Activated T-helper 17 cell treated with anti-CD3 and anti-CD28 coated beads, Interleukin-2, amount 50 U/mL, for 72 hours (primary cell): ENCODE results near the gene NEDD4L. TPM values are rescaled to one million over a fixed set of nuclear protein-coding genes. Genes with fewer than 3 reads are reported as not detected.

Experiments
- ATAC-seq: fragments of 150-1000 bp; cut with Tn5 transposase; replicated peaks from 2 replicates; pipeline ENCODE4 v1.10.0; 2021; ENCODE audit warnings: mild to moderate bottlenecking, moderate library complexity
- H3K27ac Mint-ChIP-seq: one replicate; pipeline ENCODE4 v1.8.0; 2022; ENCODE audit warnings: mixed read lengths
- H3K27me3 Mint-ChIP-seq: one replicate; pipeline ENCODE4 v1.8.0; 2022; ENCODE audit warnings: mixed read lengths
- H3K36me3 Mint-ChIP-seq: one replicate; pipeline ENCODE4 v1.8.0; 2022; ENCODE audit warnings: low read depth, mild to moderate bottlenecking, mixed read lengths
- H3K4me1 Mint-ChIP-seq: one replicate; pipeline ENCODE4 v1.8.0; 2022; ENCODE audit warnings: mixed read lengths
- H3K4me3 Mint-ChIP-seq: one replicate; pipeline ENCODE4 v1.8.0; 2022; ENCODE audit warnings: mild to moderate bottlenecking, mixed read lengths
- H3K9me3 Mint-ChIP-seq: one replicate; pipeline ENCODE4 v1.8.0; 2022; ENCODE audit warnings: mixed read lengths
- total RNA-seq, 2 donors: library from RNA; stranded (reverse); gene quantifications; one replicate each; pipeline ENCODE4 v1.2.3, GENCODE V29; 2022

The NEDD4L gene
- total RNA-seq, 2 donors from 2014 or later, result 6.5 to 8.0 TPM

DNA sequence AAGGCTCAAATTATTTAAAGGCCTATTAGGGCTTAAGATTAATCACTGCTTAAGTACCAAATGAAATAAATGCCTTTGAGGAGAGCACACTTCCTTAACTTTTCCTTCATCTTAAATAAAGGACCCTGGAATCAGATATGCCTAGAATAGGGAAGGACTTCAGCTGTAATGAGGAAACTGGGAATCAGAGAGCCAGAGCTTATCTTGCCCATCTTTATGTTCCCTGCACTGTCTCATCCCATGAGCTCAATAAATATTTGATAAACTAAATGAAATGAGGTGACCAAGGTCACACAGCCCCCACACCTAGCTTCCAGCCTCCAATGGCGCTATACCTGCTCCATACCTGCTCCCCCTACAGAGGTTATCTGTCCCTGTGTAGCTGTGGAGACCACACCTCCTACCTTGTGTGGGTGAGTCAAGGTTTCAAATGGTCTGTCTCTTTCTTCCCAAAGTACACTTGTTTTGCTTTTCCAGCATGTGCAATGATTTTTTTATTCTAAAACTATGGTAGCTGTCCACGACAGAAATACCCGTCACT lies 23.4 kb upstream of the NEDD4L start:
- Mint-ChIP-seq H3K27me3 (peaks cover 12% of the 10 kb centered on the region), H3K4me3 (no peak overlapping the region), H3K27ac (no peak overlapping the region), H3K9me3 (peaks cover 5% of the 10 kb centered on the region), H3K4me1 (no peaks in the 10 kb centered on the region), H3K36me3 (no peaks in the 10 kb centered on the region)
- no peak for ATAC-seq

DNA sequence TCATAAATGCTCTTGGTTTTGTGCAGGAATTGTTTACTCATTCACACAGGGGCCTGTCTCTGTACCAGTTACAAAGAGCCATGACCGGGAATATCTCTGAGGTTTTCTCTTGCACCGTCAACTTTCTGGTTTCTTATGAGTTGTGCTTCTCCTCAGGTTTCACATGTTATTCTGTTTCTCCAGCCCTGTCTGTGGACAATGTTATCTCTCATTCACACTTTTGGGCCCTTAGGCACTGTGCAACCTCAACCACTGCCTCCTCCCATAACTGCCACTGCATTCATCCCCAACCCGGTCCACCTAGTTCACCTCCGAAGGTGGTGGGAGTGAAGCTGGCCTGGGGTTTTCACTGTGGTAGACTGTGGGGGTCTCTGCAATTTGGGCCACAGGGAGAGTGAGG lies 22.5 kb upstream of the NEDD4L start:
- Mint-ChIP-seq H3K4me1 (no peaks in the 10 kb centered on the region), H3K27me3 (peaks cover 7% of the 10 kb centered on the region), H3K9me3 (no peaks in the 10 kb centered on the region), H3K4me3 (no peak overlapping the region), H3K36me3 (no peaks in the 10 kb centered on the region), H3K27ac (no peak overlapping the region)
- no peak for ATAC-seq

DNA sequence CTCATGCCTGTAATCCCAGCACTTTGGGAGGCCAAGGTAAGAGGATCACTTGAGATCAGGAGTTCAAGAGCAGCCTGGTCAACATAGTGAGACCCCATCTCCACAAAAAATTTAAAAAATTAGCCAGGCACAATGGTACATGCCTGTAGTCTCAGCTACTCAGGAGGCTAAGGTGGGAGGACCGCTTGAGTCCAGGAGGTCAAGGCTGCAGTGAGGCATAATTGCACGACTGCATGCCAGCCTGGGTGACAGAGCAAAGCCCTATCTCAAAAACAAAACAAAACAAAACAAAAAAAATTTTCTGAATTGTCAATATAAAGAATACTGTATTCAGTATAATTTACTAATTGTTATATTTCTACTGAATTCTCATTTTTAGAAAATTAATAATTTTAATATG lies 20.9 kb upstream of the NEDD4L start:
- no peaks in the 10 kb centered on the region for H3K9me3 Mint-ChIP-seq
- no peaks in the 10 kb centered on the region for H3K4me1 Mint-ChIP-seq
- H3K4me3 Mint-ChIP-seq, result no peak overlapping the region
- H3K27me3 Mint-ChIP-seq, result peaks cover 3% of the 10 kb centered on the region
- no peaks in the 10 kb centered on the region for H3K36me3 Mint-ChIP-seq
- ATAC-seq, result no peak
- H3K27ac Mint-ChIP-seq, result no peak overlapping the region

DNA sequence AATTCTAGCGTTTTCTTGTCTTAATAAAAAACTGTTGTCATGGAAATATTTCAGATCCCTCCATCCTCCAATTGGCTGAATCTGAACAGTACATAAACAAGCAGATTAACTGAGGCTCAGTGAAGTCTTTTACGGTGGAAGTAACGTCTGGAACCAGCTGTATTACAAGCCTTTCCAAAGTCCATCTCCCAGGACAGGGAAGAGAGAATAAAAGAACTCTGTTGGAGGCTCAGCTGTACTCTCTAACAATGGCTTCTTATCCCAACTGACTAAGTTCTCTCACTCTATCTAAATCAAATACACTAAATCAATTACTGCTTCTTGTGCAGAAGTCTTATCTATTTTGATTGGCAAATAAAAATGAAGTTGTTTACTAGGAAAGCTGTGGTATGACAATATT lies 19.9 kb upstream of the NEDD4L start:
- H3K9me3 Mint-ChIP-seq, result no peaks in the 10 kb centered on the region
- no peak for ATAC-seq

DNA sequence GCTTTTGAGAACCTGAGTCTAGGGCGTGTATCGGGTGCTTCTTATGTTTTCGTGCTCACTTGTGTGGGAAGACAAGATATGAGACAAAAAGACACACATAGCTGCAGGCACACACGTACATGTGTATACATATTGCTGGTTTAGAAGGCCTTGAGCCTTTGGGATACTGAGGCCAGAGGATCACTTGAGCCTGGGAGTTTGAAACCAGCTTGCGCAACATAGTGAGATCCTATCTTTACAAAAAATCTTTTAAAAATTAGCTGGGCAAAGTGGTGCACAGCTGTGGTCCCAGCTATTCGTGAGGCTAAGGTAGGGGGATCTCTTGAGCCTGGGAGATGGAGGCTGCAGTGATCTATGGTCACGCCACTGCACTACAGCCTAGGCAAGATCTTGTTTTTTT lies 18.8 kb upstream of the NEDD4L start:
- Mint-ChIP-seq H3K9me3 (no peaks in the 10 kb centered on the region), H3K4me3 (no peak overlapping the region), H3K4me1 (no peaks in the 10 kb centered on the region), H3K27me3 (peaks cover 3% of the 10 kb centered on the region), H3K27ac (no peak overlapping the region), H3K36me3 (no peaks in the 10 kb centered on the region)
- ATAC-seq, result no peak

More for the DNA sequence above, 19.9 kb upstream of the NEDD4L start:
- peaks cover 3% of the 10 kb centered on the region for H3K27me3 Mint-ChIP-seq
- no peaks in the 10 kb centered on the region for H3K4me1 Mint-ChIP-seq
- no peak overlapping the region for H3K27ac Mint-ChIP-seq
- H3K36me3 Mint-ChIP-seq, result no peaks in the 10 kb centered on the region
- H3K4me3 Mint-ChIP-seq, result no peak overlapping the region

DNA sequence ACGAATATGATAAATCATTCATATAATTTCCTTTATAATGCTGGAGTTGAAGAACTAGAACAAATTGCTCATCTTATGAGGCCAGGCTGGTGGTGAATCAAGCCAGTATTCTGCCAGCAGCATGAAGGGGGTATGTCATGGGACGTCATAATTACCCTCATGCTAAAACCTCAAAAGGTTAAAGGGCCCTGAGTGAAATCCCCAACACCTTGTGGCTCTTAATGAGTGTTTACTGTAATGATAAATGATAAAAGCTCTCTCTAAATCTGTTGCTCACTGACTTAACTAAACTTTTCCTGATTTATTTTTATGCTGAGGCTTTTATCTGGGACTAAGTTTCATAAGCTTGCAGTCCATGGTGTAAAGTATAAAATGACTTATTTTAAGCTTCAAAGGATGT lies 18.3 kb upstream of the NEDD4L start:
- H3K27ac Mint-ChIP-seq, result no peak overlapping the region
- no peaks in the 10 kb centered on the region for H3K9me3 Mint-ChIP-seq
- H3K4me1 Mint-ChIP-seq, result no peaks in the 10 kb centered on the region
- peaks cover 3% of the 10 kb centered on the region for H3K27me3 Mint-ChIP-seq
- no peak for ATAC-seq
- no peak overlapping the region for H3K4me3 Mint-ChIP-seq
- H3K36me3 Mint-ChIP-seq, result no peaks in the 10 kb centered on the region

DNA sequence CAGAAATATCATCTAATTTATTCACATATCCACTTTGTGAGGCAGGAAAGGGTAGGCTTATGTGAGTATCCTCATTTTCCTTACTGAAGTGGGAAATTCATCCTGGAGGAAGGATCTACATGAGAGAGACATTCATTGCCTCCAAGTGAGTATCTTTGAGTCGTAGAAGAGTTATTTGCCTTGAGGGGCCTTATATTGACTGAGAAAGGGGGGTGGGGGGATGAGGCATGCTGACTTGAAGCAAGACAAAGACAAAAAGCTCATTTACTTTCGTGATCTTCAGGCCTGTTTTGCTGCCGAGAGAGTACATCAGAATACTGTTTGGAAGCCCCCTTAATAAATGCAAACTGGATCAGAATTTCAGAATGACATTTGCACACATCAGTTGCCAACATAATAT lies 17.6 kb upstream of the NEDD4L start:
- ATAC-seq, result no peak
- Mint-ChIP-seq H3K4me3 (no peak overlapping the region), H3K4me1 (no peaks in the 10 kb centered on the region), H3K36me3 (no peaks in the 10 kb centered on the region), H3K27me3 (peaks cover 3% of the 10 kb centered on the region), H3K9me3 (no peaks in the 10 kb centered on the region), H3K27ac (no peak overlapping the region)

DNA sequence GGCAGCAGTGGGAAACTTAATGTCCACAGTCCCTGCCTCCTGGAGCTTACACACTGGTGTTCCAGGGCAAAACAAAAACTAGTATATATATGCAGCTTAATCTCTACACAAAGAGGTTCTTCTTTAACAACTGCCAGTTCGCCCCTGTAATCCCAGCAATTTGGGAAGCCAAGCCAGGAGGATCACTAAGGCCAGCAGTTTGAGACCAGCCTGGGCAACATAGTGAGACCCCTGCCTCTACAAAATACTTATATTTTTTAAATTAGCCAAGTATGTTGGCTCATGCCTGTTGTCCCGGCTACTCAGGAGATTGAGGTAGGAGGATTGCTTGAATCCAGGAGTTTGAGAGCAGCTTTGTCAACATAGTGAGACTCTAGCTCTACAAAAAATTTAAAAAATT lies 17.2 kb upstream of the NEDD4L start:
- no peak overlapping the region for H3K27ac Mint-ChIP-seq
- peaks cover under 1% of the 10 kb centered on the region for H3K27me3 Mint-ChIP-seq
- no peak overlapping the region for H3K4me3 Mint-ChIP-seq
- ATAC-seq, result no peak
- H3K9me3 Mint-ChIP-seq, result no peaks in the 10 kb centered on the region
- no peaks in the 10 kb centered on the region for H3K36me3 Mint-ChIP-seq
- H3K4me1 Mint-ChIP-seq, result no peaks in the 10 kb centered on the region

DNA sequence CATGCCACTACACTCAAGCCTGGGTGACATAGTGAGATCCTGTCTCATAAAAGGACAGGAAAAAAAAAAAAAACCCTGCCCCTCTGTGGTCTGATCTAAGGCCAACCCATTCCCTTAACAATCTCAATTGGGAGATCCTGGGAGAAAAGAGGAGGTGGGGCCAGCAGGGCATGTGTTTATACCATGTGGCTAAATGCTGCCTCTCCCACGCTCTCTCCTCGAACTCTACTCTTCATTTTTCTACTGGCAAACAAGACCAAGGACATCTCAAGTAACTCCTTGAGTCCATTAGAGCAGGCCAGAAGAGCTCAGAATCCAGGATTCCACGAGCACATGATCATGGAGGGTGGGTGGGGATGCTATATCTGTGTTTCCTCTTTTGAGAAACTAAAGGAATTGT lies 16.7 kb upstream of the NEDD4L start:
- H3K9me3 Mint-ChIP-seq, result no peaks in the 10 kb centered on the region

DNA sequence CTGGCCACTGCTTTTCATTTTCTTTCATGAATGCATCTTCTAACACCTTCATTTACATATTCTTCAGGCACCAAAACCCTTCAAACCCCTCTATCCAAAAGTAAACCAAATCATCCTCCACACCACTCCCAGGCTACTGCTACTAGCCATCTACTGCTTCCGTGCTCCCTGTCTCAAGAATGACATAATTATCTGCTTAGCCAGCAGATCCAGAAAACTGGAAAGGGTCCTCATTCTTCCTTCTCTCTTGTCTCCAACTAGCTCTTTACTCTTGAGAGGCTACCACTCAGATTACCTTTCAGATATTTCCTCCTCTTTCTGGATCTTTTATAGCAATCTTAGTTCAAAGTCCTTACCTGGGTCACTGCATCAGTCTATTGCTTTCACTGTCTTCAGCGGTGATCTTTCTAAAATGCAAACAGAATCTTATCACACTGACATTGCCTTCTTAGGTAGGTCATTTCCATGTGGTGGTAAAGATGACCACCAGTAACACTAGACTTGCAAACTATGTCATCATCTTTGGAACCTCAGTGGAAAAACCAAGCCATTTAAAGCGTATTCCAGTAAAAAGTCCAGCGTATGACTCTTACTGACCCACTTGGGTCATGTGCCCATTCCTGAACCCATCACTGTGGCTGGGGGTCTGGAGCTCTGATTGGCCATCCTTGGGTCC lies 15.8 kb upstream of the NEDD4L start:
- Mint-ChIP-seq H3K27ac (no peak overlapping the region), H3K9me3 (no peaks in the 10 kb centered on the region), H3K4me3 (no peak overlapping the region), H3K27me3 (peaks cover 2% of the 10 kb centered on the region), H3K36me3 (no peaks in the 10 kb centered on the region), H3K4me1 (no peaks in the 10 kb centered on the region)
- ATAC-seq, result no peak

More for the DNA sequence above, 16.7 kb upstream of the NEDD4L start:
- H3K27me3 Mint-ChIP-seq, result no peaks in the 10 kb centered on the region
- H3K4me3 Mint-ChIP-seq, result no peak overlapping the region
- H3K36me3 Mint-ChIP-seq, result no peaks in the 10 kb centered on the region
- no peaks in the 10 kb centered on the region for H3K4me1 Mint-ChIP-seq
- no peak overlapping the region for H3K27ac Mint-ChIP-seq
- ATAC-seq, result no peak

DNA sequence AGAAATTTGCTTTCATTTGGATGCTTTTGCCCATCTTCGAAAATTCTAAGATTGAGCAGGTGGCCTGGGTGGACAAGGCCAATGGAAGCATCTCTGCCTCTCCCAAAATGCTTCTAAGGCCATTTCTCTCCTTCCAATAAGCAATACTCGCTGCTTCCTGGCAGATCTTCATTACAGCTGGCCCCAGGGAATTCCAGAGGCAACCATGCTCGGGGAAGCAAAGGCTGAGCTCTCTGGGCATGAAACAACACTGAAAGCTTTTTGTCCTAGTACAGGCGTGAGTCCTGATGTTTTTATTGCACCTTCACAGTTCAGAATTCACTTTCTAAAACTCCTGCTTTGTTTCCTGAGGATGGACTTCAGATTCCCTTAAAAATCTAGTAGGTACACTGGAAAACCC lies 11.8 kb upstream of the NEDD4L start:
- no peak for ATAC-seq
- no peak overlapping the region for H3K4me3 Mint-ChIP-seq
- H3K27ac Mint-ChIP-seq, result no peak overlapping the region
- no peaks in the 10 kb centered on the region for H3K4me1 Mint-ChIP-seq
- no peaks in the 10 kb centered on the region for H3K36me3 Mint-ChIP-seq
- H3K27me3 Mint-ChIP-seq, result peaks cover 14% of the 10 kb centered on the region
- no peaks in the 10 kb centered on the region for H3K9me3 Mint-ChIP-seq

DNA sequence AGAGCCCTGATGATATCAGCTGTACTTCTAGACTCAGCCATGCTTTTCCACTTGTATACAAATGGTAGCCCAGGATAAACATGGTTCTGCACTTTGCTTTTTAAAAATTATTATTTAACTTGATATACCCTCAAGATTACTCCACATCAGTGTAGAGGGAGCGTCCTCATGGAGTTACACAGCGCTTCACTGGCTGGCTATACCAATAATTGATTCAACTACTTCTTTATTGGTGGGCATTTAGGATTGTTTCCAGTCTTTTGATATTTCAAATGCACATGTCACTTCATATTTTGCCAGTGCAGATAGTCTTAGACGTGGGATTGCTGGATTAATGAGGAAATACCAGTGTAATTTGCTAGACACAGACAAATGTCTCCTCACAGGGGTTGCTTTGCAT lies 10.8 kb upstream of the NEDD4L start:
- no peak for ATAC-seq
- H3K4me3 Mint-ChIP-seq, result no peak overlapping the region
- no peaks in the 10 kb centered on the region for H3K4me1 Mint-ChIP-seq
- H3K27me3 Mint-ChIP-seq, result peaks cover 14% of the 10 kb centered on the region
- no peak overlapping the region for H3K27ac Mint-ChIP-seq
- H3K36me3 Mint-ChIP-seq, result no peaks in the 10 kb centered on the region
- H3K9me3 Mint-ChIP-seq, result no peaks in the 10 kb centered on the region

DNA sequence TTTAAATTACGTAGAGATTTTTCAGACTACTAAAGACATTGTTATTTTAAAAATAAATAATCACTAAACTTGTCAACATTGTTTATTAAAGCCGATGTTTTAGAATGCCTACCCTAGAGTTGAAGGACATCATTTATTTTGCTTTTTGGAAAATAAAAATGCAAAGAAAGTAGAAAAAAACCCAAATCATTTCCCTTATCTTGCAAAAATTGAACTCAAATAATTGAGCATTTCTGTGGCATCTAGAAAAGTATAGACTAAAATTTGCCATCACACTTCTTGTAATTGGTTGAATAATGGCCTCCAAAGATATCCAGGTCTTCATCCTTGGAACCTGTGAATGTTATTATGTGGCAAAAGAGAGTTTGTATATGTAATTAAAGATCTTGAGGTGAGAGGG lies 9.7 kb upstream of the NEDD4L start:
- H3K27ac Mint-ChIP-seq, result no peak overlapping the region
- peaks cover 14% of the 10 kb centered on the region for H3K27me3 Mint-ChIP-seq
- no peak overlapping the region for H3K4me3 Mint-ChIP-seq
- H3K36me3 Mint-ChIP-seq, result no peaks in the 10 kb centered on the region
- ATAC-seq, result no peak
- H3K4me1 Mint-ChIP-seq, result no peaks in the 10 kb centered on the region
- no peaks in the 10 kb centered on the region for H3K9me3 Mint-ChIP-seq

DNA sequence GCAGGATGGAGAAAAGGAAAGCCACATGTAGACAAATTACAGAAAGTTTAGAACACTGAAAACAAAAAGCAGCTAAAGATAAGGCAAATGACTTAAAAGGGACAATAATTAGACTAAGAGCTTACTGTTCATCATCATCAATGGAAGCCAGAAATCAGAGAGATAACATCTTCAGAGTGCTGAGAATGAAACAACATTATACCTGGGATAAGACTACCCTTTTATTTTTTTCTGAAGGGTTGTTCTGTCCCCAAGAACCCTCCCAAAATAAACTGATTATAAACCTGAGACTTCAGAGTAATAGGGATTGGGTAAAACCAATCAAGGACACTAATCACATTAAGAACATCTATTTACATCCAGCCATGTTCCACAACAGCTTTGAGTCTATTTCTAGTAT lies 6.9 kb upstream of the NEDD4L start:
- peaks cover 24% of the 10 kb centered on the region for H3K27me3 Mint-ChIP-seq
- H3K4me1 Mint-ChIP-seq, result peaks cover 5% of the 10 kb centered on the region
- no peak for ATAC-seq
- no peaks in the 10 kb centered on the region for H3K36me3 Mint-ChIP-seq
- H3K27ac Mint-ChIP-seq, result no peak overlapping the region
- H3K4me3 Mint-ChIP-seq, result no peak overlapping the region
- no peaks in the 10 kb centered on the region for H3K9me3 Mint-ChIP-seq

DNA sequence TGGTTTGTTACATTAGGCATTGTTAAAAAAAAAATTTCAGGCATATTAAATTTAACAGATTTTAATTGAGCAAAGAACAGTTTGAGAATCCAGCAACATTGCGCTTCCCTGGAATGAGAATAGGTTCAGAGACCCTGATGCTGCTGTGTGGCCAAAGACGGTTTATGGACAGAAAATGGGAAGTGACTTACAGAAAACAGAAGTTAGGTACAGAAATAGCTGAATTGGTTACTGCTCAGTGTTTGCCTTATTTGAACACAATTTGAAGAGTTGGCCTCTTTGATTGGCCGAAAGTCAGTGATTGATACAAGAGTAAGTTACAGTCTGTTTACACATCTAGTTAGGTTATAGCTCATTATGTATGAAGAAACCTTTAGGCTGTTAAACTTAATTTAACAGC lies 6.0 kb upstream of the NEDD4L start:
- Mint-ChIP-seq H3K4me3 (no peak overlapping the region), H3K27me3 (peaks cover 27% of the 10 kb centered on the region), H3K27ac (no peak overlapping the region), H3K4me1 (peaks cover 5% of the 10 kb centered on the region), H3K36me3 (no peaks in the 10 kb centered on the region), H3K9me3 (no peaks in the 10 kb centered on the region)
- no peak for ATAC-seq

DNA sequence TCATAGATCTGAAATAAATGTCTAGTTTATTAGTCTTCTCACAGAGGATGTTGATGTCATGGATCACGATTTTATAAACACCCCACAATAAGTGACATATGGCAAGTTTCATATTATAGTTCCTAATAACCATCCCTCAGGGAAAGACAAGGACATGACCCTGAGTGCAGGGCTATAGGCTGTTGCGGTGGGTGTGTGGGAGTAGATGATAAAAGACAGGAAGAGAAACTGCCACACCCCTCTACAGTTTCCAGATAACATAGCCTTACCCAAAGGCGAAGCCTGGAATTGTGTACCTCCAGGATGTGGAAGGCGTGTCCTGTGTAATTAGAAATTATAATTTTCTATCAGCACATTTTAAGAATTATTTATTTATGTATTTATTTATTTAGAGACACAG lies 2.4 kb upstream of the NEDD4L start:
- no peak for ATAC-seq
- H3K4me1 Mint-ChIP-seq, result peaks cover 10% of the 10 kb centered on the region
- peaks cover 5% of the 10 kb centered on the region for H3K36me3 Mint-ChIP-seq
- H3K4me3 Mint-ChIP-seq, result no peak overlapping the region
- H3K9me3 Mint-ChIP-seq, result no peaks in the 10 kb centered on the region
- H3K27me3 Mint-ChIP-seq, result peaks cover 28% of the 10 kb centered on the region
- no peak overlapping the region for H3K27ac Mint-ChIP-seq
